ENCODE data around the gene PEMT. TPM values are rescaled to one million over a fixed set of nuclear protein-coding genes. Genes with fewer than 3 reads are reported as not detected.

Gene PEMT
- total RNA-seq, 1 experiment from 2014 or later = 51.5 TPM

Other genes starting within 250 kb of the PEMT start
- gene MED9, start 114.7 kb downstream of the PEMT start, total RNA-seq (2014; rRNA removed; shearing (Covaris generic)) = 11.9 and 17.5 TPM in 2 replicates
- not detected in 2 replicates for gene RASD1, start 95.3 kb downstream of the PEMT start, total RNA-seq (2014; rRNA removed; shearing (Covaris generic))
- gene RAI1, start 89.8 kb upstream of the PEMT start, total RNA-seq (2014; rRNA removed; shearing (Covaris generic)) = 2.4 and 3.6 TPM in 2 replicates
- 63.9 and 65.8 TPM in 2 replicates for gene SREBF1, start 245.3 kb upstream of the PEMT start, total RNA-seq (2014; rRNA removed; shearing (Covaris generic))